ENCODE measurements around the gene GAGE12J.
"Not testable (repeated sequence)": the region's sequence is repeated elsewhere in the genome, so short reads cannot be mapped to it uniquely, and the experiment has no call there.

The GAGE12J gene, protein sequence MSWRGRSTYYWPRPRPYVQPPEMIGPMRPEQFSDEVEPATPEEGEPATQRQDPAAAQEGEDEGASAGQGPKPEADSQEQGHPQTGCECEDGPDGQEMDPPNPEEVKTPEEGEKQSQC
- 0 reads per million in 3 donors for total RNA-seq

DNA sequence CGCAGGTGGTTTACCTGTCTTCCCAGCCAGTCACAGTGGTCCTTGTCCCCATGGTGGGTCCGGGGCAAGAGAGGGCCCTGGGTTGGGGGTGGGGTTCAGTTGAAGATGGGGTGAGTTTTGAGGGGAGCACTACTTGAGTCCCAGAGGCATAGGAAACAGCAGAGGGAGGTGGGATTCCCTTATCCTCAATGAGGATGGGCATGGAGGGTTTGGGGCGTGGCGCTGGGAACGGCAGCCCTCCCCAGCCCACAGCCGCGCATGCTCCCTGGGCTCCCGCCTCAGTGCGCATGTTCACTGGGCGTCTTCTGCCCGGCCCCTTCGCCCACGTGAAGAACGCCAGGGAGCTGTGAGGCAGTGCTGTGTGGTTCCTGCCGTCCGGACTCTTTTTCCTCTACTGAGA is at the start of gene GAGE12J:
GAGE12J (plus strand) TSS at position 301 of the 400 bp plus-strand sequence. CDS start 1,157 bp downstream, outside the sequence.
- not testable (repeated sequence) for DNase-seq; H3K27me3 ChIP-seq (replicated peaks; ENCODE audit: control insufficient read depth, insufficient read depth, low read length, poor library complexity, severe bottlenecking); H3K27ac ChIP-seq (ENCODE audit: insufficient read depth, low read length, poor library complexity, severe bottlenecking); H3K36me3 ChIP-seq (ENCODE audit: control insufficient read depth, insufficient read depth, low read length); H3K4me1 ChIP-seq (ENCODE audit: control insufficient read depth, insufficient read depth, low read length, poor library complexity, severe bottlenecking); H3K9me3 ChIP-seq (ENCODE audit: control insufficient read depth, low read length); H3K4me3 ChIP-seq (ENCODE audit: insufficient read depth, low read depth, low read length, poor library complexity, severe bottlenecking)

DNA sequence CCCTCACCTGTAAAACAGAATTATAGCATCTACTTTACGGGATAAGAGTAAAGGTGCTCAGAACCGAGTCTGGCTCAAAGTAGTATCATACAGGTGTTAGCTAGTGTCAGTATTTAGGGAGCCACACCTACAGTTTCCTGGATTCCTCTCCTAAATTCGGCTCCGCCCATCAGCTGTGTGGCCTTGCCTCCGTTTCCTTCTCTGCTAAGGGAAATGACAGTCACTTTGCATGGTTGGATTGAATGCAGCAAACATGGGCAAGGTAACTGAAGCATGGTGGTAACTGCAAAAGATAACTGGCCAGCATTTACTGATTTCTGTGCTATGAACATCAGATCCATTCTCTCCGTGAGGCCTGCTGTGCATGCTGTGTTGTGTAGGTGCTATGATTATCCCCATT is 49.4 kb upstream of the GAGE12J start:
- peak in 1 of 3 donors; percentile 11 for DNase-seq
- peak overlapping the region; percentile 41 for H3K27ac ChIP-seq (ENCODE audit: insufficient read depth, low read length, poor library complexity, severe bottlenecking)

GRCh38 chrX:49273181-49273727 is 48.6 kb upstream of the GAGE12J start:
- peak overlapping the region; percentile 39 for H3K4me3 ChIP-seq (ENCODE audit: insufficient read depth, low read depth, low read length, poor library complexity, severe bottlenecking)
- no peaks in the 10 kb centered on the region for H3K36me3 ChIP-seq (ENCODE audit: control insufficient read depth, insufficient read depth, low read length)
- peaks cover 42% of the 10 kb centered on the region for H3K4me1 ChIP-seq (ENCODE audit: control insufficient read depth, insufficient read depth, low read length, poor library complexity, severe bottlenecking)
- no peaks in the 10 kb centered on the region for H3K9me3 ChIP-seq (ENCODE audit: control insufficient read depth, low read length)
- no peaks in the 10 kb centered on the region for H3K27me3 ChIP-seq (replicated peaks; ENCODE audit: control insufficient read depth, insufficient read depth, low read length, poor library complexity, severe bottlenecking)
- DNase-seq = peak in 1 of 3 donors; percentile 28
- peak overlapping the region; percentile 41 for H3K27ac ChIP-seq (ENCODE audit: insufficient read depth, low read length, poor library complexity, severe bottlenecking)

More for the DNA sequence above, 49.4 kb upstream of the GAGE12J start:
- no peaks in the 10 kb centered on the region for H3K9me3 ChIP-seq (ENCODE audit: control insufficient read depth, low read length)
- peaks cover 45% of the 10 kb centered on the region for H3K4me1 ChIP-seq (ENCODE audit: control insufficient read depth, insufficient read depth, low read length, poor library complexity, severe bottlenecking)
- no peaks in the 10 kb centered on the region for H3K27me3 ChIP-seq (replicated peaks; ENCODE audit: control insufficient read depth, insufficient read depth, low read length, poor library complexity, severe bottlenecking)
- H3K36me3 ChIP-seq (ENCODE audit: control insufficient read depth, insufficient read depth, low read length) = no peaks in the 10 kb centered on the region
- H3K4me3 ChIP-seq (ENCODE audit: insufficient read depth, low read depth, low read length, poor library complexity, severe bottlenecking) = peak overlapping the region; percentile 39

- peak overlapping the region; percentile 25 for H3K27ac ChIP-seq (ENCODE audit: insufficient read depth, low read length, poor library complexity, severe bottlenecking)
- H3K9me3 ChIP-seq (ENCODE audit: control insufficient read depth, low read length) = no peaks in the 10 kb centered on the region
- H3K27me3 ChIP-seq (replicated peaks; ENCODE audit: control insufficient read depth, insufficient read depth, low read length, poor library complexity, severe bottlenecking) = no peaks in the 10 kb centered on the region
- DNase-seq = no peak
- peaks cover 40% of the 10 kb centered on the region for H3K4me1 ChIP-seq (ENCODE audit: control insufficient read depth, insufficient read depth, low read length, poor library complexity, severe bottlenecking)
- no peak overlapping the region for H3K4me3 ChIP-seq (ENCODE audit: insufficient read depth, low read depth, low read length, poor library complexity, severe bottlenecking)
- H3K36me3 ChIP-seq (ENCODE audit: control insufficient read depth, insufficient read depth, low read length) = no peaks in the 10 kb centered on the region
Measured at GRCh38 chrX:49276207-49276606, 45.6 kb upstream of the GAGE12J start.

DNA sequence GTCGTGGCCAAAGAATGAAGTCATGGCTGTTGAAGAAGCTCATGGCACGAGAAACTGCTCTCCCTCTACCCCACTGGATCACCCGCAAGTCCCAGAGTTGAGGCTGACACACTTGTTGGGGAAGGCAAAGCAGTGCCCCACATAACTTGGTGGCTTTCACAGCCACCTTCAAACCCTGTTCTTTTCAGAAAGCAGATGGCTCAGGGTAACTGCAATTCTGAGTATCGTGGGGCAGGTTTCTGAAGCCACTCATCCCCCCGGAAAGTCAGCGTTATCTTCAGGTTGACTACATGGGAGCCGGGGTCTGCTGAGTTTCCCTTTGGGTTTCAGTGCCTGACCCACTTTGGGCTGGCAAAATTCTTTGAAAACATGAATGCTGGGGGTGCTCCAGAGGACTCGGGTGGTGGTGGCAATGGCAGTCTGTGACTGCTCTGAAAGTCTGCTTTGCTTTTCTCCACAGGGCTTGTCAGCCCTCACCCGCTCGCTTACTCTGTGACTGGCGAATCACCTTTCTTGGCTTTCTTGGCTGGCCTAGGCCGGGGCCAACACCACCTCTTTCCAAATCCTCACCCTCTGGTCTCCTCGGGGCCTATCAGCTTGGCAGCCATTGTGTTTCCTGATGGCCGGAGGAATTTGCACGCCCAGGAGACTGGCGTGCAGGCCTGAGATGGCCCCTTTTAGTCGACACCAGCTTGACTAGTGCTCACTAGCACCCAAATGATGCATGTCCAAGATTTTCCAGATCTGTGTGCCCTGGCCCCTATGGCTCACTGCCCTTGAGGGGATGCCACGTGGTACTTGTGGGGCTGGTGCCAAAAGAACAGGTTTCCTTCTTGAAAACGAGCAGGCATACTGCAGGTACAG is 44.9 kb upstream of the GAGE12J start:
- no peak for DNase-seq
- H3K9me3 ChIP-seq (ENCODE audit: control insufficient read depth, low read length) = no peaks in the 10 kb centered on the region
- no peaks in the 10 kb centered on the region for H3K27me3 ChIP-seq (replicated peaks; ENCODE audit: control insufficient read depth, insufficient read depth, low read length, poor library complexity, severe bottlenecking)
- no peaks in the 10 kb centered on the region for H3K36me3 ChIP-seq (ENCODE audit: control insufficient read depth, insufficient read depth, low read length)
- no peak overlapping the region for H3K4me3 ChIP-seq (ENCODE audit: insufficient read depth, low read depth, low read length, poor library complexity, severe bottlenecking)
- peak overlapping the region; percentile 37 for H3K27ac ChIP-seq (ENCODE audit: insufficient read depth, low read length, poor library complexity, severe bottlenecking)
- H3K4me1 ChIP-seq (ENCODE audit: control insufficient read depth, insufficient read depth, low read length, poor library complexity, severe bottlenecking) = peaks cover 38% of the 10 kb centered on the region

GRCh38 chrX:49277535-49277830 is 44.4 kb upstream of the GAGE12J start:
- Histone ChIP-seq H3K27ac (ENCODE audit: insufficient read depth, low read length, poor library complexity, severe bottlenecking) (peak overlapping the region; percentile 37), H3K4me3 (ENCODE audit: insufficient read depth, low read depth, low read length, poor library complexity, severe bottlenecking) (no peak overlapping the region), H3K9me3 (ENCODE audit: control insufficient read depth, low read length) (no peaks in the 10 kb centered on the region), H3K36me3 (ENCODE audit: control insufficient read depth, insufficient read depth, low read length) (no peaks in the 10 kb centered on the region), H3K4me1 (ENCODE audit: control insufficient read depth, insufficient read depth, low read length, poor library complexity, severe bottlenecking) (peaks cover 32% of the 10 kb centered on the region), H3K27me3 (replicated peaks; ENCODE audit: control insufficient read depth, insufficient read depth, low read length, poor library complexity, severe bottlenecking) (no peaks in the 10 kb centered on the region)
- no peak for DNase-seq

DNA sequence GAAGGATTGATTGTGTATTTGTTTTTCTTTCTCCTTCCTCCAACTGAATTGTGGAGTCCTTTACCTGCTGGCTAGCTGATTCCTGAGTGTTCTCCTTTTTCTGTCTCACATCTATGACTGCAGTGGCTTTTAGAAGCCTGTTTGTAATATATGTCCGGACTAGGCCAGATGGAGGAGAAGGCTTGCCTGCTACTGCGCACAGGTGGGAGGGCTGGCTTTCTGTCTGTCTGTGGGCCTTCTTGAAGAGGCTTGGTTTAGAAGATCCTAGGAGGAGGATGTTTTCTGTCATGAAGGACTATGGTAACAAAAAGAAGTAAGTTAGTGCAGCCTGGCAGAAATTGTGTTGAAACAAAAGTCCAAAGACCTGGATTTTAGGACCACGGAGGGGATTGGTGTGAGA is 43.8 kb upstream of the GAGE12J start:
- Histone ChIP-seq H3K36me3 (ENCODE audit: control insufficient read depth, insufficient read depth, low read length) (no peaks in the 10 kb centered on the region), H3K4me1 (ENCODE audit: control insufficient read depth, insufficient read depth, low read length, poor library complexity, severe bottlenecking) (peaks cover 32% of the 10 kb centered on the region), H3K4me3 (ENCODE audit: insufficient read depth, low read depth, low read length, poor library complexity, severe bottlenecking) (no peak overlapping the region), H3K27ac (ENCODE audit: insufficient read depth, low read length, poor library complexity, severe bottlenecking) (peak overlapping the region; percentile 37), H3K9me3 (ENCODE audit: control insufficient read depth, low read length) (no peaks in the 10 kb centered on the region), H3K27me3 (replicated peaks; ENCODE audit: control insufficient read depth, insufficient read depth, low read length, poor library complexity, severe bottlenecking) (no peaks in the 10 kb centered on the region)
- DNase-seq = no peak

DNA sequence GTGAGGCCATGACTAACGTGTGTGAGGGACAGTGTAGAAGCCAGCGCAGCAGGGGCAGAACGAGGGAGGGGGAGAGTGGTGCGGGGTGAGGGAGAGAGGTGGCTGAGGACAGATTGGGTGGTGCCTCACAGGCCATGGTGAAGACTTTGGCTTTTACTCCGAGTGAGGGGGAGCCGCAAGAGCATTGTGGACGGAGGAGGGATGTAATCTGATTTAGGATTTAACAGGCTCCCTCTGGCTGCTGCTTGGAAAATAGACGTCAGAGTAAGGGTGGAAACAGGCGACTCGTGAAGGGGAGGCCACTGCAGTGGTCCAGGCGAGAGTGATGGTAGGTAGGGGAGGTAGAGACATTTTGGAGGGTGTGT is 39.2 kb upstream of the GAGE12J start:
- Histone ChIP-seq H3K36me3 (ENCODE audit: control insufficient read depth, insufficient read depth, low read length) (no peaks in the 10 kb centered on the region), H3K9me3 (ENCODE audit: control insufficient read depth, low read length) (no peaks in the 10 kb centered on the region), H3K4me3 (ENCODE audit: insufficient read depth, low read depth, low read length, poor library complexity, severe bottlenecking) (no peak overlapping the region), H3K4me1 (ENCODE audit: control insufficient read depth, insufficient read depth, low read length, poor library complexity, severe bottlenecking) (peaks cover 4% of the 10 kb centered on the region), H3K27ac (ENCODE audit: insufficient read depth, low read length, poor library complexity, severe bottlenecking) (no peak overlapping the region), H3K27me3 (replicated peaks; ENCODE audit: control insufficient read depth, insufficient read depth, low read length, poor library complexity, severe bottlenecking) (no peaks in the 10 kb centered on the region)
- no peak for DNase-seq

DNA sequence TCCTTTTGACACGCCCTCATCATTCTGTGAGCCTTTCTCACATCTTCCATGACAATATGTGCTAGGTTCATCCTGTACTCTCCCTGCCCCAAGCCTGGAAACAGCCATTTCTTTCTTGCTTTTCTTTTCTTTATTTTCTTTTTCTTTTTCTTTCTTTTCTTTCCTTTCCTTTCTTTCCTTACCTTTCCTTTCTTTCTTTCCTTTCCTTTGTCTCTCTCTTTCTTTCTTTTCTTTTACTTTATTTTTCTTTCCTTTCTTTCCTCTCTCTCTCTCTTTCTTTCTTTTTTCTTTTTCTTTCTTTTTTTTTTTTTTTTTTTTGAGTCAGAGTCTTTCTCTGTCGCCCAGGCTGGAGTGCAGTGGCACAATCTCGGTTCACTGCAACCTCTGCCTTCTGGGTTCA is 37.6 kb upstream of the GAGE12J start:
- Histone ChIP-seq H3K9me3 (ENCODE audit: control insufficient read depth, low read length) (no peaks in the 10 kb centered on the region), H3K36me3 (ENCODE audit: control insufficient read depth, insufficient read depth, low read length) (no peaks in the 10 kb centered on the region), H3K4me3 (ENCODE audit: insufficient read depth, low read depth, low read length, poor library complexity, severe bottlenecking) (no peak overlapping the region), H3K4me1 (ENCODE audit: control insufficient read depth, insufficient read depth, low read length, poor library complexity, severe bottlenecking) (no peaks in the 10 kb centered on the region), H3K27me3 (replicated peaks; ENCODE audit: control insufficient read depth, insufficient read depth, low read length, poor library complexity, severe bottlenecking) (no peaks in the 10 kb centered on the region), H3K27ac (ENCODE audit: insufficient read depth, low read length, poor library complexity, severe bottlenecking) (no peak overlapping the region)
- no peak for DNase-seq

- Histone ChIP-seq H3K4me1 (ENCODE audit: control insufficient read depth, insufficient read depth, low read length, poor library complexity, severe bottlenecking) (no peaks in the 10 kb centered on the region), H3K36me3 (ENCODE audit: control insufficient read depth, insufficient read depth, low read length) (no peaks in the 10 kb centered on the region), H3K9me3 (ENCODE audit: control insufficient read depth, low read length) (no peaks in the 10 kb centered on the region), H3K27ac (ENCODE audit: insufficient read depth, low read length, poor library complexity, severe bottlenecking) (no peak overlapping the region), H3K27me3 (replicated peaks; ENCODE audit: control insufficient read depth, insufficient read depth, low read length, poor library complexity, severe bottlenecking) (no peaks in the 10 kb centered on the region), H3K4me3 (ENCODE audit: insufficient read depth, low read depth, low read length, poor library complexity, severe bottlenecking) (no peak overlapping the region)
- DNase-seq = no peak
Measured at GRCh38 chrX:49286136-49286535, 35.7 kb upstream of the GAGE12J start.
